Measurements from ENCODE around the gene SACM1L.

DNA sequence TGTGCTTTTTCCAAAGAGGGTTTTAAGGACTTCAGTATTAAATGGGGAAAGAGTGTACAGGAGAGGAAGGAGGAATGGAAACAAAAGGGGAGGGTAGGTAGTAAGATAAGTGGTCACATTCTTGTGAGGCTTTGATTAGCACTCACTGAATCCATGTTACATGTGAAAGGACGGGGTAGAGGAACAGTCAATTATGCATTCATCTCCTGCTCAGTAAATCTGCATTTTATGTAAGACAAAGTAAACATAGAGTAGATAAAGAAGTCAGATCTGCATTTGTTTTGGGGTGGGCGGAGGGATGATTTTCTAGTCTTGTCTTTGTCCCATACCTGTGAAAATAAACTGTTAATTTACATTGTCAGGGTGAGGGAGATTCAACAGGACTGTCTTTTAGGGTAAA is 50.8 kb downstream of the SACM1L start:
- TF ChIP-seq POLR2A (IDR thresholded peaks at IDR 0.05; ENCODE audit: low read depth, low read length) (no peak), TAF1 (IDR thresholded peaks at IDR 0.05; ENCODE audit: low read depth, low read length) (no peak), POLR2AphosphoS5 (IDR thresholded peaks at IDR 0.05; ENCODE audit: low read depth, low read length) (no peak), SPI1 (IDR thresholded peaks at IDR 0.05; ENCODE audit: low read depth, low read length) (no peak), POU2F2 (IDR thresholded peaks at IDR 0.05; ENCODE audit: low read depth, low read length) (no peak), PAX5 (IDR thresholded peaks at IDR 0.05; ENCODE audit: insufficient read depth, low read length, severe bottlenecking) (no peak)

Measured in GM12891 (cell line).